GM12891 (cell line): ENCODE results near the gene C17orf107.
A peak's percentile ranks its signal among the peaks of the same experiment; 100 is the strongest.

Experiments
- DNase-seq: peaks from one replicate; pipeline ENCODE4 v3.0.0; 2011; ENCODE audit warnings: low spot score; ENCODE audit not compliant: insufficient read length
- FAIRE-seq: peaks from 2 replicates; lab custom pipeline; 2011; peaks lifted over from hg19 to GRCh38; lab: Jason Lieb, UNC
- PAX5 ChIP-seq: IDR thresholded peaks from 2 replicates; pipeline ENCODE4 v1.6.1; 2011; ENCODE audit warnings: low read length, moderate library complexity, mild to moderate bottlenecking; ENCODE audit not compliant: insufficient read depth, severe bottlenecking
- POLR2A ChIP-seq: IDR thresholded peaks from 2 replicates; pipeline ENCODE4 v1.6.1; 2011; ENCODE audit warnings: low read depth, low read length, control low read depth
- POLR2AphosphoS5 ChIP-seq: IDR thresholded peaks from 2 replicates; pipeline ENCODE4 v1.6.1; 2011; ENCODE audit warnings: low read depth, low read length, control low read depth
- POU2F2 ChIP-seq: IDR thresholded peaks from 2 replicates; pipeline ENCODE4 v1.6.1; 2011; ENCODE audit warnings: low read depth, mild to moderate bottlenecking, control low read depth, low read length, moderate library complexity
- SPI1 ChIP-seq: IDR thresholded peaks from 2 replicates; pipeline ENCODE4 v1.6.1; 2011; ENCODE audit warnings: low read depth, low read length, control low read depth
- TAF1 ChIP-seq: IDR thresholded peaks from 2 replicates; pipeline ENCODE4 v1.6.1; 2011; ENCODE audit warnings: low read depth, low read length, control low read depth

The C17orf107 gene

DNA sequence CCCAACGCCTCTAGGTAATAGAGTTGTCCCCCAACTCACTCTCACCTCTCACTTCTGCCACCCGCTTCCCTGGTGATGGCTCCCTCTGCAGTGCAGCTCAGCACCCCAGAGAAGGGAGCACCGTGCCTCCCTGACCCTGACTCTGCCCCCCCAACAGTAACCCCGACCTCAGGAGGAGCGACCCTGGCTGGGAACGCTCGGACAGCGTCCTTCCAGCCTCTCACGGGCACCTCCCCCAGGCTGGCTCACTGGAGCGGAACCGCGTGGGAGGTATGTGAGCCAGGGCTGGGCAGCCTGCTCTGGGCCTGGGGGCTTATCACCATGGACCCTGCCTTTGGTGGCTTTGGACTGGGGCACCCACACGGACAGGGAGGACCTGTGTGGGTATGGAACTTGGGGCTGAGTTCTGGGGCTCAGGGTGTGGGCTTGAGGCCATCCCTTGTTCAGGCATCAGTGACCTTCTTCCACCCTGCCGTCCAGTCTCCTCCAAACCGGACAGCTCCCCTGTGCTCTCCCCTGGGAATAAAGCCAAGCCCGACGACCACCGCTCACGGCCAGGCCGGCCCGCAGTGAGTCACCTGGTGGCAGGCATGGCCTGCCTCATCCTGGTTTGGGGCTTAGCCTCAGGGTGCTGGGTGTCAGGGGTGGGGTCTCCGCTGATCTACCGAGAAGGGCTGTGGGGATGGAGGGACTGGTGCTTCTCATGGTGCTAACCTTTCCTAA is 6.7 kb upstream of the C17orf107 start:
- no peak for TF ChIP-seq TAF1
- TF ChIP-seq PAX5 = peak; percentile 75
- DNase-seq (no peak), FAIRE-seq (no peak)

- no peak for TF ChIP-seq POLR2A
- TF ChIP-seq POU2F2 = no peak
- TF ChIP-seq PAX5 = no peak
- no peak for TF ChIP-seq TAF1
- no peak for TF ChIP-seq SPI1
- TF ChIP-seq POLR2AphosphoS5 = no peak
- DNase-seq (no peak), FAIRE-seq (no peak)
Observed at GRCh38 chr17:4893272-4893671, 6.1 kb upstream of the C17orf107 start.

- DNase-seq (no peak), FAIRE-seq (no peak)
- TF ChIP-seq TAF1 = no peak
- no peak for TF ChIP-seq POU2F2
- no peak for TF ChIP-seq POLR2A
Observed at GRCh38 chr17:4893721-4894560, 5.4 kb upstream of the C17orf107 start.

DNA sequence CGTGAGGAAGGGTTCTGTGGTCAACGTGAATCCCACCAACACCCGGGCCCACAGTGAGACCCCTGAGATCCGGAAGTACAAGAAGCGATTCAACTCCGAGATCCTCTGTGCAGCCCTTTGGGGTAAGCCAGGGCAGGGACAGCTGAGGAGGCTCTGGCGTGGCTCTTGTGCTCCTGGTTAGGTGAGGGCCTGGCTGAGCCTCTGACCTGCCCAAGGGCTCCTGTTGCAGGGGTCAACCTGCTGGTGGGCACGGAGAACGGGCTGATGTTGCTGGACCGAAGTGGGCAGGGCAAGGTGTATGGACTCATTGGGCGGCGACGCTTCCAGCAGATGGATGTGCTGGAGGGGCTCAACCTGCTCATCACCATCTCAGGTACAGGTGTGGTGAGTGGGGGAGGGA is 4.2 kb upstream of the C17orf107 start:
- FAIRE-seq (no peak), DNase-seq (no peak)
- no peak for TF ChIP-seq POLR2AphosphoS5
- no peak for TF ChIP-seq POLR2A
- TF ChIP-seq SPI1 = no peak
- TF ChIP-seq PAX5 = no peak
- TF ChIP-seq TAF1 = no peak
- TF ChIP-seq POU2F2 = no peak

DNA sequence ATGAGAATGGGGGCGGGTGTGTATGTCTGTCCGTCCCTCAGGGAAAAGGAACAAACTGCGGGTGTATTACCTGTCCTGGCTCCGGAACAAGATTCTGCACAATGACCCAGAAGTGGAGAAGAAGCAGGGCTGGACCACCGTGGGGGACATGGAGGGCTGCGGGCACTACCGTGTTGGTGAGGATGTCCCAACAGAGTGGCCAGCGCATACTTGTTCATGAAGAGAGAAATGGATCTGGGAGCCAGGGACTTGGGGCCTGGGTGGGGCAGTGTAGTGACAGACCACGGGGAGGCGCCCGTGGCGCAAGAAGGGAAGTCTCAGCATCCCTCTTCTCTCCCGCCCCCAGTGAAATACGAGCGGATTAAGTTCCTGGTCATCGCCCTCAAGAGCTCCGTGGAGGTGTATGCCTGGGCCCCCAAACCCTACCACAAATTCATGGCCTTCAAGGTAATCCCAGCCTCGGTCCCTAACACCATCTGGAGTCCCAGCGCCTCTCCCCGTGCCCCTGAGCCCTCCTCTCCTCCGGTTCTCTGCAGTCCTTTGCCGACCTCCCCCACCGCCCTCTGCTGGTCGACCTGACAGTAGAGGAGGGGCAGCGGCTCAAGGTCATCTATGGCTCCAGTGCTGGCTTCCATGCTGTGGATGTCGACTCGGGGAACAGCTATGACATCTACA is 3.5 kb upstream of the C17orf107 start:
- TF ChIP-seq POU2F2 = no peak
- TF ChIP-seq SPI1 = no peak
- TF ChIP-seq PAX5 = no peak
- TF ChIP-seq TAF1 = no peak
- no peak for TF ChIP-seq POLR2AphosphoS5
- TF ChIP-seq POLR2A = no peak
- FAIRE-seq (no peak), DNase-seq (no peak)

DNA sequence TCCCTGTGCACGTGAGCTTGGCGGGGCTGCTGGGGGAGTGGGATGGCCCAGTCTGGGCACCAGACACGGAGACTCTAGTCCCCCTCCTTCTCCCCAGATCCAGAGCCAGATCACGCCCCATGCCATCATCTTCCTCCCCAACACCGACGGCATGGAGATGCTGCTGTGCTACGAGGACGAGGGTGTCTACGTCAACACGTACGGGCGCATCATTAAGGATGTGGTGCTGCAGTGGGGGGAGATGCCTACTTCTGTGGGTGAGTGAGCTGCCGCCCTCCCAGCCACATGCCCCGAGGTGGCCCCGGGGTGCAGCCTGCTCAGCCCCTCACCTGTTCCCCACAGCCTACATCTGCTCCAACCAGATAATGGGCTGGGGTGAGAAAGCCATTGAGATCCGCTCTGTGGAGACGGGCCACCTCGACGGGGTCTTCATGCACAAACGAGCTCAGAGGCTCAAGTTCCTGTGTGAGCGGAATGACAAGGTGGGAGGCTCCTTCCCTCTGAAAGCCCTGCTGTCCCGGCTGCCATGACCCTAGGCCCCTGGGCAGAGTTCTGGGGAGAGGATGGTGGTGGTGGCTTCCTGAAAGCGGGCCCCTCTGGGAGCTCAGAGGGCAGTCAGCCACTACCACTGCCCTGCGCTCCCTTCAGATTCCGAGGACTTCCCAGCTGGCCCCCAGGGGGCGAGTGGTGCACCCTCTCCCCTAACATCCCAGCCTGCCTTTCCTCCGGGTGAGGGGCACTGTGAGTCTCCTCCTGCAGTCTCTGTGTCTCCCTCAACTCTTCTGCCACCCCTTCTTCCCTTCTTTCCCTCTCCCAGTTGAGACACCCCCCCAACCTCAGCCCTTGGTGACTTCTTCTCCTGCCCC is 2.8 kb upstream of the C17orf107 start:
- FAIRE-seq (no peak), DNase-seq (no peak)
- TF ChIP-seq SPI1 (no peak), POLR2AphosphoS5 (no peak), POU2F2 (no peak), POLR2A (no peak), PAX5 (no peak), TAF1 (no peak)

DNA sequence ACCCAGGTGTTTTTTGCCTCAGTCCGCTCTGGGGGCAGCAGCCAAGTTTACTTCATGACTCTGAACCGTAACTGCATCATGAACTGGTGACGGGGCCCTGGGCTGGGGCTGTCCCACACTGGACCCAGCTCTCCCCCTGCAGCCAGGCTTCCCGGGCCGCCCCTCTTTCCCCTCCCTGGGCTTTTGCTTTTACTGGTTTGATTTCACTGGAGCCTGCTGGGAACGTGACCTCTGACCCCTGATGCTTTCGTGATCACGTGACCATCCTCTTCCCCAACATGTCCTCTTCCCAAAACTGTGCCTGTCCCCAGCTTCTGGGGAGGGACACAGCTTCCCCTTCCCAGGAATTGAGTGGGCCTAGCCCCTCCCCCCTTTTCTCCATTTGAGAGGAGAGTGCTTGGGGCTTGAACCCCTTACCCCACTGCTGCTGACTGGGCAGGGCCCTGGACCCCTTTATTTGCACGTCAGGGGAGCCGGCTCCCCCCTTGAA is 2.1 kb upstream of the C17orf107 start:
- DNase-seq = no peak
- no peak for TF ChIP-seq POLR2AphosphoS5
- TF ChIP-seq SPI1 = no peak
- TF ChIP-seq PAX5 = no peak
- TF ChIP-seq POU2F2 = no peak
- no peak for TF ChIP-seq TAF1
- no peak for TF ChIP-seq POLR2A
- FAIRE-seq = no peak

DNA sequence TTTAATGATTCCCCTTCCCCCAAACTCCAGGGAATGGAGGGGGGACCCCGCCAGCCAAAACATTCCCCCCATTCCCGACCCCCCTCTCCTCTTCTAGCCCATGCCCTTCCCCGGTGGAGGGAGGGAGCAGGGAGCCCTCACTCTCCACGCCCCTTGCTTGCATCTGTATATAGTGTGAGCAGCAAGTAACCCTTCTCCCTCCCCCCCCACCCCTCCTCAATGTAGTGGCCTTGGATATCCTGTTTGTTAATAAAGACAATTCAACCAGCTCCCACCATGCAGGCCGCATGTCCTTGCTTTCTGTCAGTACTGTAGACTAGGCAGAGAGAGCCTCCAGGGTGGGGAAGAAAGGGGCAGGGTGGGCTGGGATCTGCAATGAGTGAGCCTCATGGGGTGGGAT is 1.6 kb upstream of the C17orf107 start:
- no peak for DNase-seq
- no peak for FAIRE-seq
- TF ChIP-seq SPI1 (no peak), POU2F2 (no peak), TAF1 (no peak), POLR2AphosphoS5 (no peak), PAX5 (no peak), POLR2A (no peak)

- no peak for DNase-seq
- TF ChIP-seq TAF1 (no peak), SPI1 (no peak), POU2F2 (no peak), PAX5 (no peak), POLR2AphosphoS5 (no peak), POLR2A (no peak)
- FAIRE-seq = no peak
Observed at GRCh38 chr17:4898351-4898750, 985 bp upstream of the C17orf107 start.
